Hematopoietic multipotent progenitor cell treated with erythropoietin and hydrocortisone succinate and interleukin-3 and kit ligand, for 8 days (in vitro differentiated cells): ENCODE measurements around the gene NBEAL1.
"Not testable (repeated sequence)": the region's sequence is repeated elsewhere in the genome, so short reads cannot be mapped to it uniquely, and the experiment has no call there.

Experiments
- DNase-seq: peaks from one replicate; pipeline ENCODE4 v3.0.0-alpha.2; 2015

Gene NBEAL1

GRCh38 chr2:203237346-203238238, 222.9 kb downstream of the NBEAL1 start:
- no peak for DNase-seq

GRCh38 chr2:203238292-203238703, 223.6 kb downstream of the NBEAL1 start:
- no peak for DNase-seq

GRCh38 chr2:203238704-203239526, 224.2 kb downstream of the NBEAL1 start, which contains the start of gene CYP20A1:
Gene CYP20A1, plus strand, starts transcription at chr2:203239018. Its CDS starts 45 bp downstream, at chr2:203239063.
- peak; percentile 95 for DNase-seq

- peak; percentile 9 for DNase-seq
These were observed 225.8 kb downstream of the NBEAL1 start for GRCh38 chr2:203240491-203240890.

GRCh38 chr2:203242518-203242917, 227.8 kb downstream of the NBEAL1 start:
- DNase-seq, result no peak

- DNase-seq, result peak; percentile 32
These were observed 232.0 kb downstream of the NBEAL1 start for GRCh38 chr2:203246646-203247045.

GRCh38 chr2:203252818-203253217, 238.1 kb downstream of the NBEAL1 start:
- no peak for DNase-seq

- DNase-seq, result not testable (repeated sequence)
These were observed 238.9 kb downstream of the NBEAL1 start for GRCh38 chr2:203253422-203254095.

- DNase-seq, result no peak
These were observed 246.9 kb downstream of the NBEAL1 start for GRCh38 chr2:203261326-203262159.
